SK-N-SH treated with all-trans-retinoic acid at 6 μM for 48 hours (cell line): Measurements from ENCODE around the gene SEMA5B.

ENCODE experiments used
- ESRRG ChIP-seq: fragments of 250-450 bp; sonication (Bioruptor Pico); IDR thresholded peaks from 2 replicates; pipeline ENCODE4 v1.6.1; 2021; ENCODE audit warnings: mild to moderate bottlenecking
- GLIS3 ChIP-seq: fragments of 250-450 bp; sonication (Bioruptor Pico); IDR thresholded peaks from 2 replicates; pipeline ENCODE4 v1.5.0; 2020; ENCODE audit warnings: mild to moderate bottlenecking, moderate library complexity
- PATZ1 ChIP-seq: fragments of 250-450 bp; sonication (Bioruptor Pico); IDR thresholded peaks from 2 replicates; pipeline ENCODE4 v1.8.0; 2020; ENCODE audit warnings: mild to moderate bottlenecking, moderate library complexity, borderline replicate concordance
- ZNF8 ChIP-seq: fragments of 450-650 bp; formaldehyde crosslinking; IDR thresholded peaks from 2 replicates; pipeline ENCODE4 v1.5.0; 2020; ENCODE audit warnings: mild to moderate bottlenecking, moderate library complexity

GRCh38 chr3:122961146-122961545 lies 66.4 kb downstream of the SEMA5B start:
- TF ChIP-seq ZNF8 (CRISPR knock-in tag) (no peak), GLIS3 (CRISPR knock-in tag) (no peak), ESRRG (CRISPR knock-in tag) (no peak), PATZ1 (no peak)
